ENCODE data around the gene CHAMP1. TPM values are rescaled to one million over a fixed set of nuclear protein-coding genes. Genes with fewer than 3 reads are reported as not detected.

CHAMP1 gene
- total and polyA plus RNA-seq, 2 of the 8 experiments (the other 6 are each of a cell fraction or from before 2014, with no cell fraction given), result 26.8 to 41.9 TPM

GRCh38 chr13:114268344-114269280 lies 45.7 kb upstream of the CHAMP1 start:
- H2BK5ac ChIP-seq (ENCODE audit: low read depth, low read length), result no peak overlapping the region
- H3K4me3 ChIP-seq (ENCODE audit: extremely low read depth in 1 of 4, insufficient read depth in 2 of 4, low read depth in 3 of 4, low read length in 4 of 4), result no peak overlapping the region
- no peak overlapping the region for H3K4me2 ChIP-seq (ENCODE audit: insufficient read depth in 1 of 2, low read depth in 2 of 2, low read length in 2 of 2)
- no peak for DNase-seq (ENCODE audit: low read depth in 1 of 2, low spot score in 2 of 2)
- H3K18ac ChIP-seq (ENCODE audit: extremely low read depth, low read length), result no peak overlapping the region
- 97% methylated on average over 6 of the region's 6 CpGs; no CpG with 5 or more reads in 1 of the 2 experiments for WGBS, 2 experiments (ENCODE audit: extremely low coverage in 1 of 2, insufficient coverage in 1 of 2, insufficient read length in 1 of 2, insufficient replicate concordance in 2 of 2, low coverage in 1 of 2, low lambda C conversion rate in 2 of 2, missing lambda C conversion rate in 1 of 2)
- no peak overlapping the region for H4K8ac ChIP-seq (ENCODE audit: extremely low read depth, insufficient read depth, low read length)
- no peak overlapping the region for H3K56ac ChIP-seq (replicated peaks; ENCODE audit: insufficient read length, low read depth, low read length)
- H3K23me2 ChIP-seq (ENCODE audit: low read depth, low read length), result no peaks in the 10 kb centered on the region
- H3K9ac ChIP-seq (replicated peaks in 1 of 4; ENCODE audit: extremely low read depth in 1 of 4, low read depth in 3 of 4, low read length in 3 of 4), result no peak overlapping the region
- no peaks in the 10 kb centered on the region for H3K9me3 ChIP-seq (ENCODE audit: insufficient read depth in 2 of 2, low read depth in 1 of 2, low read length in 1 of 2)
- H2AK5ac ChIP-seq (ENCODE audit: low read depth, low read length), result no peak overlapping the region
- H4K91ac ChIP-seq (replicated peaks; ENCODE audit: insufficient read length, low read length), result no peak overlapping the region
- no peak overlapping the region for H2BK120ac ChIP-seq (replicated peaks; ENCODE audit: low read depth, low read length)
- CTCF ChIA-PET (ENCODE audit: partially characterized antibody), result interaction anchor here (1.1 kb wide), 1 partner anchor 68 kb away, joined by 7 read pairs; no protein-coding TSS in a partner anchor
- H3K36me3 ChIP-seq (ENCODE audit: control insufficient read depth in 2 of 4, insufficient read depth in 4 of 4, low read length in 3 of 4), result peaks cover 14 to 82% (median 59%) of the 10 kb centered on the region in 4 experiments; a peak in 7 of 8 replicates
- no peak for FAIRE-seq
- H3K79me1 ChIP-seq (ENCODE audit: low read depth, low read length), result no peaks in the 10 kb centered on the region
- no peaks in the 10 kb centered on the region for H3K4me1 ChIP-seq (replicated peaks in 1 of 4; ENCODE audit: control insufficient read depth in 3 of 4, insufficient read depth in 4 of 4, low read length in 3 of 4)
- H2BK12ac ChIP-seq (ENCODE audit: low read depth, low read length), result no peak overlapping the region
- TF ChIP-seq NRF1 (IDR thresholded peaks at IDR 0.05; ENCODE audit: low read depth, low read length), result no peak
- no peak for TF ChIP-seq RNF2 (IDR thresholded peaks at IDR 0.05; ENCODE audit: borderline replicate concordance, low read depth, low read length, missing control alignments, poor library complexity, severe bottlenecking)
- TF ChIP-seq POLR2AphosphoS5 (IDR thresholded peaks at IDR 0.05; ENCODE audit: low read depth, low read length), result no peak; the same call in 1 of the 2 replicates
- TF ChIP-seq TAF1 (IDR thresholded peaks at IDR 0.05; ENCODE audit: low read depth, low read length), result no peak
- no peak for TF ChIP-seq SUZ12 (IDR thresholded peaks at IDR 0.05; ENCODE audit: low read length)
- TF ChIP-seq ATF3 (IDR thresholded peaks at IDR 0.05; ENCODE audit: insufficient read depth, low read depth, low read length), result no peak
- TF ChIP-seq FOSL1 (IDR thresholded peaks at IDR 0.05; ENCODE audit: insufficient read depth, low read depth, low read length), result no peak
- no peak for TF ChIP-seq SIRT6 (IDR thresholded peaks at IDR 0.05; ENCODE audit: low read length)
- TF ChIP-seq SP4 (IDR thresholded peaks at IDR 0.05; ENCODE audit: low read length), result no peak
- H3K14ac ChIP-seq (ENCODE audit: insufficient read length), result no peak overlapping the region
- H3K23ac ChIP-seq (ENCODE audit: insufficient read length), result no peak overlapping the region
- no peak overlapping the region for H2BK15ac ChIP-seq (ENCODE audit: low read length)
- no peak overlapping the region for H3K4ac ChIP-seq (replicated peaks; ENCODE audit: insufficient read length, low read depth, low read length)
- H4K5ac ChIP-seq (ENCODE audit: insufficient read length, low read depth, low read length), result no peak overlapping the region
- H3K79me2 ChIP-seq (ENCODE audit: control insufficient read depth in 1 of 2, insufficient read depth in 2 of 2, low read length in 2 of 2), result no peaks in the 10 kb centered on the region
- H4K20me1 ChIP-seq (replicated peaks in 1 of 2; ENCODE audit: control insufficient read depth in 1 of 2, insufficient read depth in 2 of 2, low read length in 2 of 2), result peaks cover 4 to 5% of the 10 kb centered on the region in 2 experiments
- no peaks in the 10 kb centered on the region for H3K27me3 ChIP-seq (replicated peaks in 1 of 4; ENCODE audit: control insufficient read depth in 3 of 4, extremely low read depth in 1 of 4, insufficient read depth in 3 of 4, low read length in 3 of 4)
- POLR2A ChIA-PET (ENCODE audit: partially characterized antibody), result interaction anchor here (0.7 to 7.2 kb wide), 7 partner anchors 9 to 41 kb away, joined by 3 to 44 read pairs (median 4); no protein-coding TSS in a partner anchor
- H2AFZ ChIP-seq (ENCODE audit: low read length), result no peak overlapping the region
- no peak overlapping the region for H2BK20ac ChIP-seq (ENCODE audit: low read length)
- H3K27ac ChIP-seq (ENCODE audit: low read depth, low read length), result no peak overlapping the region
